IMR-90 (cell line): ENCODE data around the gene RANBP9. TPM values are rescaled to one million over a fixed set of nuclear protein-coding genes. Genes with fewer than 3 reads are reported as not detected.

Experiments
- ATAC-seq: fragments of 200-7000 bp; cut with Tn5 transposase; 2 replicates; pipeline ENCODE4 v1.9.1; 2020; ENCODE audit warnings: low read depth, mild to moderate bottlenecking, moderate library complexity
- BruUV-seq: library from RNA; stranded (reverse); fragments of 400-500 nt; replicated peaks from 2 replicates; lab custom pipeline; 2021; lab: Mats Ljungman, UMichigan
- CTCF ChIA-PET: fragments of 300-600 bp; formaldehyde crosslinking; extraction: SDS; loops from one replicate; lab custom pipeline; 2021; ENCODE audit warnings: antibody characterized with exemption; lab: Yijun Ruan, JAX
- POLR2A ChIA-PET: fragments of 300-600 bp; sonication (Branson Sonifier 250); formaldehyde crosslinking; loops from one replicate; lab custom pipeline; 2022; ENCODE audit warnings: antibody characterized with exemption; ENCODE audit not compliant: unreplicated experiment; lab: Charles Lee
- DNase-seq: peaks from one replicate; pipeline ENCODE4 v3.0.0; 2013
- H2AFZ ChIP-seq: replicated peaks from 2 replicates; pipeline ENCODE3; 2013; ENCODE audit warnings: low read length, mild to moderate bottlenecking; ENCODE audit not compliant: poor library complexity
- H2AK5ac ChIP-seq: 2 replicates; pipeline ENCODE4 v1.6.1; 2013; ENCODE audit warnings: low read depth, low read length, inconsistent platforms
- H2AK9ac ChIP-seq: replicated peaks from 2 replicates; pipeline ENCODE3; 2013; ENCODE audit warnings: mild to moderate bottlenecking, low read depth, low read length, moderate library complexity; ENCODE audit not compliant: poor library complexity
- H2BK120ac ChIP-seq: 2 replicates; pipeline ENCODE4 v1.6.1; 2013; ENCODE audit warnings: low read depth, low read length, inconsistent platforms
- H2BK15ac ChIP-seq: 3 replicates; pipeline ENCODE4 v1.6.1; 2013; ENCODE audit warnings: low read depth, low read length, inconsistent platforms
- H2BK20ac ChIP-seq: 2 replicates; pipeline ENCODE4 v1.6.1; 2013; ENCODE audit warnings: low read depth, mild to moderate bottlenecking, inconsistent platforms, low read length, moderate library complexity
- H2BK5ac ChIP-seq: 2 replicates; pipeline ENCODE4 v1.6.1; 2013; ENCODE audit warnings: mild to moderate bottlenecking, low read depth, low read length, inconsistent platforms; ENCODE audit not compliant: poor library complexity, severe bottlenecking
- H3K14ac ChIP-seq: replicated peaks from 2 replicates; pipeline ENCODE4 v1.6.1; 2013; ENCODE audit warnings: low read depth, low read length, inconsistent platforms
- H3K18ac ChIP-seq: 2 replicates; pipeline ENCODE4 v1.6.1; 2013; ENCODE audit warnings: low read depth, low read length, control low read depth
- H3K23ac ChIP-seq: 2 replicates; pipeline ENCODE4 v1.6.1; 2013; ENCODE audit warnings: low read depth, low read length, inconsistent platforms
- H3K27ac ChIP-seq: 2 replicates; pipeline ENCODE4 v1.5.1; 2013; ENCODE audit warnings: mild to moderate bottlenecking, control low read depth, low read length; ENCODE audit not compliant: insufficient read depth
- H3K27me3 ChIP-seq: 2 replicates; pipeline ENCODE4 v1.6.1; 2013; ENCODE audit warnings: low read length; ENCODE audit not compliant: control insufficient read depth, insufficient read depth
- H3K36me3 ChIP-seq: 2 replicates; pipeline ENCODE4 v1.6.1; 2013; ENCODE audit warnings: low read length, mixed read lengths; ENCODE audit not compliant: control insufficient read depth, insufficient read depth
- H3K4ac ChIP-seq: 2 replicates; pipeline ENCODE4 v1.6.1; 2013; ENCODE audit warnings: low read depth, low read length, inconsistent platforms
- H3K4me1 ChIP-seq: 2 replicates; pipeline ENCODE4 v1.6.1; 2013; ENCODE audit warnings: low read length, mixed read lengths; ENCODE audit not compliant: control insufficient read depth, insufficient read depth
- H3K4me2 ChIP-seq: 2 replicates; pipeline ENCODE4 v1.6.1; 2013; ENCODE audit warnings: low read depth, mild to moderate bottlenecking, control low read depth, low read length, moderate library complexity
- H3K4me3 ChIP-seq: 2 replicates; pipeline ENCODE4 v1.5.1; 2013; ENCODE audit warnings: low read depth, mild to moderate bottlenecking, control low read depth, low read length, moderate library complexity; ENCODE audit not compliant: insufficient read depth
- H3K56ac ChIP-seq: 2 replicates; pipeline ENCODE4 v1.6.1; 2013; ENCODE audit warnings: low read length, inconsistent platforms; ENCODE audit not compliant: insufficient read depth; ENCODE audit errors: extremely low read depth
- H3K79me1 ChIP-seq, 2 experiments: 2 replicates each; pipeline ENCODE4 v1.6.1; 2013; ENCODE audit warnings: low read length in 2 of 2, inconsistent platforms in 1 of 2, low read depth in 1 of 2
- H3K9ac ChIP-seq: 2 replicates; pipeline ENCODE4 v1.6.1; 2013; ENCODE audit warnings: low read depth, low read length, control low read depth
- H3K9me1 ChIP-seq: 2 replicates; pipeline ENCODE4 v1.6.1; 2013; ENCODE audit warnings: low read length, inconsistent platforms; ENCODE audit not compliant: insufficient read depth
- H3K9me3 ChIP-seq: 2 replicates; pipeline ENCODE4 v1.6.1; 2013; ENCODE audit warnings: low read length; ENCODE audit not compliant: control insufficient read depth, insufficient read depth
- H4K20me1 ChIP-seq: 2 replicates; pipeline ENCODE4 v1.6.1; 2013; ENCODE audit warnings: low read length, inconsistent platforms; ENCODE audit not compliant: insufficient read depth
- H4K5ac ChIP-seq: 2 replicates; pipeline ENCODE4 v1.6.1; 2013; ENCODE audit warnings: mild to moderate bottlenecking, low read depth, low read length, control low read depth
- H4K8ac ChIP-seq, 2 experiments: 2 replicates each; pipeline ENCODE4 v1.6.1; 2013; ENCODE audit warnings: low read depth in 2 of 2, low read length in 2 of 2, control low read depth in 1 of 2, inconsistent platforms in 1 of 2
- H4K91ac ChIP-seq: 2 replicates; pipeline ENCODE4 v1.6.1; 2013; ENCODE audit warnings: low read depth, low read length, inconsistent platforms; ENCODE audit not compliant: insufficient read depth
- CEBPB ChIP-seq: IDR thresholded peaks from 2 replicates; pipeline ENCODE4 v1.6.1; 2012; ENCODE audit warnings: low read depth, low read length, improper control_type of control experiment
- USF2 ChIP-seq: fragments of 150-350 bp; IDR thresholded peaks from 2 replicates; pipeline ENCODE4 v1.6.1; 2017; ENCODE audit warnings: mild to moderate bottlenecking, antibody characterized with exemption, low read length, low read depth
- WGBS, 2 experiments: methylation state at CpG; one replicate each; pipeline versions ENCODE4 v1.1.5 to v1.1.7; 2013; ENCODE audit warnings: missing lambda C conversion rate in 2 of 2; ENCODE audit not compliant: insufficient read length in 1 of 2; ENCODE audit errors: extremely low coverage in 2 of 2; 5-methylcytosine and 5-hydroxymethylcytosine counted together
- dilution Hi-C: fragments of 300-500 bp; cut with HindIII; formaldehyde crosslinking; loops from one replicate; pipeline ENCODE4 v1.14.3; 2018; ENCODE audit warnings: low sequenced_read_pairs; ENCODE audit not compliant: unreplicated experiment
- in situ Hi-C: fragments of 300-500 bp; cut with MboI; formaldehyde crosslinking; loops from 3 replicates; pipeline ENCODE4 v1.14.3; 2019; ENCODE audit warnings: low sequenced_read_pairs, inconsistent platforms, mixed read lengths
- intact Hi-C: fragments of 100-400 bp; cut with micrococcal nuclease; formaldehyde crosslinking; loops from 2 replicates; pipeline ENCODE4 v1.10.0; 2022
- polyA plus RNA-seq, 3 experiments: library from polyadenylated mRNA; depleted of rRNA; stranded (reverse); fragments of >200 nt; gene quantifications; 2 replicates each; pipeline ENCODE4 v1.2.3, GENCODE V29; 2012; ENCODE audit warnings: low replicate concordance in 1 of 3
- total RNA-seq: library from RNA; depleted of rRNA; stranded (reverse); fragments of >200 nt; gene quantifications from 2 replicates; pipeline ENCODE4 v1.2.3, GENCODE V29; 2012

The RANBP9 gene
- total and polyA plus RNA-seq, 2 of the 4 experiments (the other 2 are of a cell fraction): 17.7 to 27.8 TPM

GRCh38 chr6:13667655-13668054 lies 44.0 kb downstream of the RANBP9 start:
- no peak overlapping the region for H2BK20ac ChIP-seq
- DNase-seq (no peak), ATAC-seq (no peak)
- dilution Hi-C loops (no loop called here), in situ Hi-C loops (no loop called here), intact Hi-C loops (loop anchor here (5.0 kb wide), 1 partner anchor 35 kb away; no protein-coding TSS in a partner anchor)
- CTCF ChIA-PET: no interaction called here
- no peak overlapping the region for H4K91ac ChIP-seq
- no peak overlapping the region for H3K4ac ChIP-seq
- no peak overlapping the region for H3K9ac ChIP-seq
- no peak overlapping the region for H2AK9ac ChIP-seq
- H3K56ac ChIP-seq: no peak overlapping the region
- BruUV-seq: no TSS peak
- H3K27ac ChIP-seq: no peak overlapping the region
- H2BK15ac ChIP-seq: no peak overlapping the region
- peaks cover 45% of the 10 kb centered on the region for H4K20me1 ChIP-seq
- WGBS, 2 experiments: 100% methylated on average over 2 of the region's 2 CpGs; no CpG with 5 or more reads in 1 of the 2 experiments
- H3K4me2 ChIP-seq: no peak overlapping the region
- POLR2A ChIA-PET: no interaction called here
- TF ChIP-seq USF2: no peak
- TF ChIP-seq CEBPB: peak; percentile 88
- no peak overlapping the region for H3K4me3 ChIP-seq
- no peak overlapping the region for H2BK5ac ChIP-seq
- no peaks in the 10 kb centered on the region for H3K27me3 ChIP-seq
- H3K4me1 ChIP-seq: peaks cover 3% of the 10 kb centered on the region; the same call in 1 of the 2 replicates
- H3K9me1 ChIP-seq: no peaks in the 10 kb centered on the region; the same call in 1 of the 2 replicates
- H2BK120ac ChIP-seq: no peak overlapping the region
- no peak overlapping the region for H3K14ac ChIP-seq
- peaks cover 18 to 56% of the 10 kb centered on the region in 2 experiments for H3K79me1 ChIP-seq
- H3K9me3 ChIP-seq: no peaks in the 10 kb centered on the region
- H3K36me3 ChIP-seq: no peaks in the 10 kb centered on the region
- H3K23ac ChIP-seq: no peak overlapping the region
- H2AK5ac ChIP-seq: no peak overlapping the region
- no peak overlapping the region for H3K18ac ChIP-seq
- H2AFZ ChIP-seq: no peak overlapping the region
- H4K5ac ChIP-seq: no peak overlapping the region
- no peak overlapping the region for H4K8ac ChIP-seq
